ENCODE data around the gene BMF.

- TF ChIP-seq CTCF (conservative IDR thresholded peaks at IDR 0.05; ENCODE audit: low read length): no peak
- TF ChIP-seq EZH2phosphoT487 (IDR thresholded peaks at IDR 0.05; ENCODE audit: borderline replicate concordance, low read depth, low read length): no peak
Measured at GRCh38 chr15:40091861-40092255, 16.8 kb downstream of the BMF start.
